GM12864 (cell line): ENCODE results near the gene CDHR1.

Experiments
- DNase-seq: peaks from one replicate; pipeline ENCODE4 v3.0.0-alpha.2; 2011; ENCODE audit warnings: low read depth
- H3K4me3 ChIP-seq: 2 replicates; pipeline ENCODE4 v1.5.1; 2011; ENCODE audit warnings: mild to moderate bottlenecking, low read depth, low read length, control low read depth
- TF ChIP-seq, protein P1 (sequence below): IDR thresholded peaks from 2 replicates; pipeline ENCODE4 v1.5.1; 2011; ENCODE audit warnings: low read depth, mild to moderate bottlenecking, moderate library complexity, low read length, control low read depth, inconsistent platforms; ENCODE audit errors: missing control alignments

Gene CDHR1

DNA sequence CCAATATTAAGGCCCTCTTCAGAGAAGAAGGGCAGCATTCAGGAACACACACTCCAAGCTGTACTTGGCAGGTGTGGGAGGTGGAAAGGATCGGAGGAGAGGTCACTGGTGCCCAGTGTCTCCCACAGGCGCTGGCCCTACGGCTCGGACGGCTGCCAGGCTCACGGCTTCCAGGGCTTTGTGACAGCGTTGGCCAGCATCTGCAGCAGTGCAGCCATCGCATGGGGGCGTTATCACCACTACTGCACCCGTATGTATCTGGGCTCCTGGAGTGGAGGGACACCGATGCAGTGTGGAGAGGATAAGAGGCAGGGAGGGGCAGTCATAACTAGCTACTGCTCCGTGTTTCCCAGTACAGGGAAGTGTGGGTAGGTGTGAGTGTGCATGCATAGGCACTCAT lies 54.5 kb downstream of the CDHR1 start:
- no peak overlapping the region for H3K4me3 ChIP-seq
- TF ChIP-seq, protein P1, sequence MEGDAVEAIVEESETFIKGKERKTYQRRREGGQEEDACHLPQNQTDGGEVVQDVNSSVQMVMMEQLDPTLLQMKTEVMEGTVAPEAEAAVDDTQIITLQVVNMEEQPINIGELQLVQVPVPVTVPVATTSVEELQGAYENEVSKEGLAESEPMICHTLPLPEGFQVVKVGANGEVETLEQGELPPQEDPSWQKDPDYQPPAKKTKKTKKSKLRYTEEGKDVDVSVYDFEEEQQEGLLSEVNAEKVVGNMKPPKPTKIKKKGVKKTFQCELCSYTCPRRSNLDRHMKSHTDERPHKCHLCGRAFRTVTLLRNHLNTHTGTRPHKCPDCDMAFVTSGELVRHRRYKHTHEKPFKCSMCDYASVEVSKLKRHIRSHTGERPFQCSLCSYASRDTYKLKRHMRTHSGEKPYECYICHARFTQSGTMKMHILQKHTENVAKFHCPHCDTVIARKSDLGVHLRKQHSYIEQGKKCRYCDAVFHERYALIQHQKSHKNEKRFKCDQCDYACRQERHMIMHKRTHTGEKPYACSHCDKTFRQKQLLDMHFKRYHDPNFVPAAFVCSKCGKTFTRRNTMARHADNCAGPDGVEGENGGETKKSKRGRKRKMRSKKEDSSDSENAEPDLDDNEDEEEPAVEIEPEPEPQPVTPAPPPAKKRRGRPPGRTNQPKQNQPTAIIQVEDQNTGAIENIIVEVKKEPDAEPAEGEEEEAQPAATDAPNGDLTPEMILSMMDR, result no peak
- no peak for DNase-seq

GRCh38 chr10:84254552-84255478 lies 60.5 kb downstream of the CDHR1 start:
- no peak for DNase-seq
- TF ChIP-seq, protein P1, result no peak
- H3K4me3 ChIP-seq, result no peak overlapping the region

GRCh38 chr10:84256510-84257342 lies 62.4 kb downstream of the CDHR1 start:
- no peak for DNase-seq
- TF ChIP-seq, protein P1, result peak; percentile 66
- H3K4me3 ChIP-seq, result no peak overlapping the region

DNA sequence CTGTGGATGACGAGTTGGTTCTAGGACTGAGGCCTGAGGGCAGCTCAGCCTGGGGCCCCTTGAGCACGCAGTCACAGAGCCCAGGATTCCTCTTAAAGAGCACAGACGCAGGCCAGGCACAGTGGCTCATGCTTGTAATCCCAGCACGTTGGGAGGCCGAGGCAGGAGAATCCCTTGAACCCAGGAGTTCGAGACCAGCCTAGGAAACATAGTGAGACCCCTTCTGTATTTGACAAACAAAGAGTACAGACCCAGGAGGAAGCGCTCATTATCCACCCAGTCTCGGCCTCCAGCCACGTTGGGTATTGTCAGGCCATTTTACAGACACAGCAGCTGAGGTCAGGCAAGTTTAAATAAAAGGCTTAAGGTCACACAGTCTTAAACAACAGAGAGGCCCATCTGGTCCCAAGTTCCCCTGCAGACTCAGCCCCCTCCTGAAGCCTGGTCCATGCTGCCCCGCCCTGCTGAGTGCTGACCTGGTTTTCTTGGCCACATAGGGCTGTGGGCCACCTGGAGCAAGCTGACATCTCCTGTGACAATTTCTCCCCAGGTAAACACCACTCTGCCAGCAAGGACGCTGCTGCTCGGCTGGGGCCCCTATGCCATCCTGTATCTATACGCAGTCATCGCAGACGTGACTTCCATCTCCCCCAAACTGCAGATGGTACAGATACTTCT lies 63.1 kb downstream of the CDHR1 start:
- H3K4me3 ChIP-seq, result no peak overlapping the region
- TF ChIP-seq, protein P1, result no peak
- DNase-seq, result no peak

DNA sequence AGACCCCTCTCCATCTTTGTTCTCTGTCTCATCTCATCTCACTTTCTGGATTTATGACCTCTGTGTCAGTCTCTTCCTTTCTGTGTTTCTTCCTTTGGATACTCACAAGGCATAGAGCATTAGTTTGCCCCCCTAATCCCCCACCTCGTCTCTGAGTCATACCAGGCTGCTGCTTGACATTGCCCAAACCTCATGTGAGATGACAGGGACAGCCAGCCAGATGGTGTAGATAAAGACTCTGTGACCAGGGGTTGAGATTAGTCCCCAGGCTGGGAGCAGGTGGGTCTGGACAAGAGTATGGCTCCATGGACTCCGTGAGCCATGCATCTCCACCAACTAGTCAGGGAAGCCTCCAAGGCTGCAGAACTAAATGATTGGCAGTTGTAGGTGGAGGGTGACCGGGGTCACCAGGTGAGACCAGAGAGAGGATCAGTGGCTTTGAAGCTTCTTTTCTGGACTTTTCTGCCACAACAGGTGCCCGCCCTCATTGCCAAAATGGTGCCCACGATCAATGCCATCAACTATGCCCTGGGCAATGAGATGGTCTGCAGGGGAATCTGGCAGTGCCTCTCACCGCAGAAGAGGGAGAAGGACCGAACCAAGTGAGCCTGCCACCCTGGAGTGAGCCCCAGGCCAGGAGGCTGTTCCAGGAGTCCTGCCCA lies 63.8 kb downstream of the CDHR1 start:
- no peak for DNase-seq
- TF ChIP-seq, protein P1, result no peak
- no peak overlapping the region for H3K4me3 ChIP-seq

DNA sequence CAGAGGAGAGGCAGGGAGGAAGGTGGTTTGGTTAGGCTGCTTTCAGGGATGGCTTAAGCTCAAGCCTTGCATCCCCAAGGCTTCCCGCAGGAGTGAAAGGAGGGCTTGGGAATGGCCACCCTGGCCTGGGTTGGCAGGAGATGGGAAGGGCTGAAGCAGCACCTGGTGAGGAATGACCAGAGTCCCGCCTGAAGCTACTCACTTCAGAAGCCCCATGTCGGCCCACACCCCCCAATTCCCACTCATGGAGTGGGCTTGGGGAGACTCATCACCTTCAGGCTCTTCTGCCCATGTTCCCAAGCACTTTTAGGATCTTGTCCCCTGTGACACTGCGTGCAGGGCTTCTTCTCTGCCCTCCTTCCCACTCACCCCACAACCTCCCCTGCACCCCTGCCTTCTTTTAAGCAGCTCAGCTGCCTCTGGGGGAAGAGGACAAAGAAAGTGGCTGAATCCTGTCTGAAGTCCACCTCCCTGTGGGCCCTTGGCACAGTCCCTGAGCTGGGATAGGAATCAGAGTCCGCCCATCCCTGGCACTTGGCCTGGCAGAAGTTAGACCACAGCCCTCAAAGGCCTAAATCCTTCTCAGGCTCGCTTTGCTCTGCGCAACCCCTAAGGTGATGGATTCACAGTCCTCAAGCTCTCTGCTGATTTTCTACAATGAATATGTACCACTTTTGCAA lies 67.0 kb downstream of the CDHR1 start:
- TF ChIP-seq, protein P1, result no peak
- no peak for DNase-seq
- no peak overlapping the region for H3K4me3 ChIP-seq
